Common myeloid progenitor, CD34-positive (primary cell): ENCODE data around the gene SPAG16.

ENCODE experiments used
- CTCF ChIA-PET: fragments of 350-600 bp; sonication (Branson Sonifier 250); formaldehyde crosslinking; loops from one replicate; lab custom pipeline; 2021; ENCODE audit warnings: antibody characterized with exemption; lab: Charles Lee
- POLR2A ChIA-PET: fragments of 350-600 bp; sonication (Branson Sonifier 250); formaldehyde crosslinking; loops from one replicate; lab custom pipeline; 2021; ENCODE audit warnings: antibody characterized with exemption; lab: Charles Lee
- DNase-seq, 3 donors: peaks; one replicate each; pipeline versions ENCODE4 v3.0.0 to v3.0.0-alpha.2; 2013
- H3K27ac ChIP-seq, 2 experiments: 1 replicate in 1 of 2; 2 replicates in 1 of 2; pipeline ENCODE4 v1.7.0; 2013; ENCODE audit warnings: inconsistent platforms in 2 of 2, low read length in 2 of 2, mild to moderate bottlenecking in 2 of 2, low read depth in 1 of 2, moderate library complexity in 1 of 2; ENCODE audit not compliant: severe bottlenecking in 2 of 2, insufficient read depth in 1 of 2, poor library complexity in 1 of 2
- H3K27me3 ChIP-seq, 5 experiments: replicated peaks in 2 of 5; 1 replicate in 3 of 5; 2 replicates in 2 of 5; pipeline versions ENCODE4 v1.6.1 to v1.7.0; 2013; ENCODE audit warnings: low read length in 4 of 5, mild to moderate bottlenecking in 2 of 5, moderate library complexity in 2 of 5, inconsistent platforms in 1 of 5; ENCODE audit not compliant: insufficient read depth in 5 of 5, control insufficient read depth in 4 of 5
- H3K36me3 ChIP-seq, 4 experiments: 1 replicate in 2 of 4; 2 replicates in 2 of 4; pipeline versions ENCODE4 v1.6.1 to v1.7.0; 2013; ENCODE audit warnings: low read length in 3 of 4, control low read depth in 1 of 4, mild to moderate bottlenecking in 1 of 4; ENCODE audit not compliant: control insufficient read depth in 4 of 4, insufficient read depth in 4 of 4
- H3K4me1 ChIP-seq, 4 experiments: 1 replicate in 3 of 4; 2 replicates in 1 of 4; pipeline versions ENCODE4 v1.6.1 to v1.7.1; 2013; ENCODE audit warnings: low read length in 3 of 4, mild to moderate bottlenecking in 3 of 4, control low read depth in 1 of 4, inconsistent platforms in 1 of 4, moderate library complexity in 1 of 4; ENCODE audit not compliant: control insufficient read depth in 4 of 4, insufficient read depth in 4 of 4; ENCODE audit errors: control extremely low read depth in 1 of 4
- H3K4me3 ChIP-seq, 7 experiments: 1 replicate in 4 of 7; 2 replicates in 3 of 7; pipeline versions ENCODE4 v1.5.1 to v1.7.0; 2013; ENCODE audit warnings: mild to moderate bottlenecking in 7 of 7, low read length in 6 of 7, moderate library complexity in 6 of 7, inconsistent platforms in 2 of 7, low read depth in 2 of 7, control low read depth in 1 of 7; ENCODE audit not compliant: insufficient read depth in 4 of 7, control insufficient read depth in 1 of 7; ENCODE audit errors: extremely low read depth in 1 of 7
- H3K9me3 ChIP-seq, 5 experiments: 1 replicate in 4 of 5; 2 replicates in 1 of 5; pipeline versions ENCODE4 v1.6.1 to v1.7.1; 2013; ENCODE audit warnings: low read length in 4 of 5, mild to moderate bottlenecking in 2 of 5, inconsistent platforms in 1 of 5, low read depth in 1 of 5, moderate library complexity in 1 of 5; ENCODE audit not compliant: control insufficient read depth in 4 of 5, insufficient read depth in 2 of 5; ENCODE audit errors: control extremely low read depth in 1 of 5
- WGBS: methylation state at CpG from one replicate; pipeline ENCODE4 v1.1.5; 2013; ENCODE audit not compliant: insufficient coverage; 5-methylcytosine and 5-hydroxymethylcytosine counted together

Gene SPAG16

GRCh38 chr2:213420828-213421385 lies 136.6 kb downstream of the SPAG16 start:
- POLR2A ChIA-PET, result no interaction called here
- Histone ChIP-seq H3K27ac (no peak overlapping the region), H3K4me3 (no peak overlapping the region), H3K9me3 (no peaks in the 10 kb centered on the region), H3K36me3 (no peaks in the 10 kb centered on the region), H3K4me1 (no peaks in the 10 kb centered on the region), H3K27me3 (no peaks in the 10 kb centered on the region)
- 100% methylated on average over 4 of the region's 5 CpGs for WGBS
- CTCF ChIA-PET, result no interaction called here
- DNase-seq, result no peak

GRCh38 chr2:213422211-213422610 lies 137.9 kb downstream of the SPAG16 start:
- 100% methylated on average over 2 of the region's 2 CpGs for WGBS
- H3K27ac ChIP-seq, result no peak overlapping the region
- H3K4me3 ChIP-seq, result no peak overlapping the region
- CTCF ChIA-PET, result no interaction called here
- POLR2A ChIA-PET, result no interaction called here
- no peaks in the 10 kb centered on the region for H3K36me3 ChIP-seq
- no peaks in the 10 kb centered on the region for H3K27me3 ChIP-seq
- DNase-seq, result no peak
- H3K9me3 ChIP-seq, result no peaks in the 10 kb centered on the region
- no peaks in the 10 kb centered on the region for H3K4me1 ChIP-seq

- POLR2A ChIA-PET, result no interaction called here
- no peaks in the 10 kb centered on the region for H3K4me1 ChIP-seq
- H3K9me3 ChIP-seq, result peaks cover 0 to 3% (median 0%) of the 10 kb centered on the region in 5 experiments
- H3K36me3 ChIP-seq, result no peaks in the 10 kb centered on the region
- H3K4me3 ChIP-seq, result no peak overlapping the region
- WGBS, result no CpG with 5 or more reads among the region's 1 CpG
- CTCF ChIA-PET, result no interaction called here
- no peaks in the 10 kb centered on the region for H3K27me3 ChIP-seq
- no peak for DNase-seq
- no peak overlapping the region for H3K27ac ChIP-seq
Measured at GRCh38 chr2:213425618-213426017, 141.4 kb downstream of the SPAG16 start.

GRCh38 chr2:213429516-213429915 lies 145.3 kb downstream of the SPAG16 start:
- H3K36me3 ChIP-seq, result no peaks in the 10 kb centered on the region
- DNase-seq, result no peak
- no peaks in the 10 kb centered on the region for H3K4me1 ChIP-seq
- H3K9me3 ChIP-seq, result peaks cover 0 to 7% (median 0%) of the 10 kb centered on the region in 5 experiments
- H3K4me3 ChIP-seq, result no peak overlapping the region
- no peak overlapping the region for H3K27ac ChIP-seq
- 93% methylated on average over 2 of the region's 2 CpGs for whole genome bisulfite sequencing
- ChIA-PET CTCF (no interaction called here), POLR2A (no interaction called here)
- H3K27me3 ChIP-seq, result no peaks in the 10 kb centered on the region

- Histone ChIP-seq H3K4me3 (no peak overlapping the region), H3K4me1 (no peaks in the 10 kb centered on the region), H3K36me3 (no peaks in the 10 kb centered on the region), H3K27me3 (no peaks in the 10 kb centered on the region), H3K27ac (no peak overlapping the region), H3K9me3 (peaks cover 0 to 3% (median 3%) of the 10 kb centered on the region in 5 experiments)
- no peak for DNase-seq
- ChIA-PET CTCF (no interaction called here), POLR2A (no interaction called here)
- WGBS, result no CpG with 5 or more reads among the region's 2 CpGs
Measured at GRCh38 chr2:213443921-213444320, 159.7 kb downstream of the SPAG16 start.

GRCh38 chr2:213451542-213452239 lies 167.4 kb downstream of the SPAG16 start:
- Histone ChIP-seq H3K27ac (no peak overlapping the region), H3K9me3 (no peaks in the 10 kb centered on the region), H3K27me3 (no peaks in the 10 kb centered on the region), H3K4me1 (no peaks in the 10 kb centered on the region), H3K36me3 (no peaks in the 10 kb centered on the region), H3K4me3 (no peak overlapping the region)
- ChIA-PET CTCF (no interaction called here), POLR2A (no interaction called here)
- DNase-seq, result no peak
- WGBS, result 78% methylated on average over 3 of the region's 12 CpGs

GRCh38 chr2:213455316-213456008 lies 171.2 kb downstream of the SPAG16 start:
- Histone ChIP-seq H3K9me3 (no peaks in the 10 kb centered on the region), H3K4me1 (no peaks in the 10 kb centered on the region), H3K36me3 (no peaks in the 10 kb centered on the region), H3K27me3 (no peaks in the 10 kb centered on the region), H3K27ac (no peak overlapping the region), H3K4me3 (no peak overlapping the region)
- CTCF ChIA-PET, result no interaction called here
- POLR2A ChIA-PET, result no interaction called here
- 96% methylated on average over 5 of the region's 5 CpGs for WGBS
- no peak for DNase-seq
